GM10266 (cell line): ENCODE measurements around the gene SLC39A9.
"Not testable (repeated sequence)": the region's sequence is repeated elsewhere in the genome, so short reads cannot be mapped to it uniquely, and the experiment has no call there.

Experiments
- DNase-seq: peaks from one replicate; pipeline ENCODE4 v3.0.0; 2012; ENCODE audit errors: extremely low spot score
- CTCF ChIP-seq: IDR thresholded peaks from 2 replicates; pipeline ENCODE4 v1.5.1; 2012; ENCODE audit warnings: mild to moderate bottlenecking, low read depth; ENCODE audit not compliant: control insufficient read depth, insufficient read depth; ENCODE audit errors: missing control alignments

The SLC39A9 gene

DNA sequence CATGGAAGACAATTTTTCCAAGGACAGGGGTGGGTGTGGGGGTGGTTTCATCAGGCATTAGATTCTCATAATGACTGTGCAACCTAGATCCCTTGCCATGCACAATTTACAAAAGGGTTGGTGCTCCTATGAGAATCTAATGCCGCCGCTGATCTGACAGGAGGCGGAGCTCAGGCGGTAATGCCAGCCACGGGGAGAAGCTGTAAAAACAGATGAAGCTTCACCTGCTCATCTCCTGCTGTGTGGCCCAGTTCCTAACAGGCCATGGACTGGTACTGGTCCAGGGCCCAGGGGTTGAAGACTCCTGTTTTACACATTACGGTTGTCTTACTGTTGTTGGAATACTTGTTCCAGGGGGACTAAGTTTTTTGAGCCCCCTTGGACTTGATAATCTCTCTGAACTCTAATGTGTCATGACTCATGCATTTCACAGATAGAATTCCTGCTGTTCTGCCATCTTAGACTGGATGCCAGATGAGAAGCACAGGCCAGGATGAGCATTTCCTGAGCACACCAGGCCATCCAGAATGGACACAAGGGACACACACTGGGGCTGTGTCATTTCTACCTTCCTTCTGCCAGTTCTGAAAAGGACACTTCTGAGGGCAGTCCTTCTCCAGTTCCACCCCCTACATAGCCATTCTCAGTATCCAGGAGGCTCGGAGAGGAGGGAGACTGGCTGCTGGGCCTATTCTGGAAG is 91.9 kb downstream of the SLC39A9 start:
- no peak for TF ChIP-seq CTCF
- no peak for DNase-seq

DNA sequence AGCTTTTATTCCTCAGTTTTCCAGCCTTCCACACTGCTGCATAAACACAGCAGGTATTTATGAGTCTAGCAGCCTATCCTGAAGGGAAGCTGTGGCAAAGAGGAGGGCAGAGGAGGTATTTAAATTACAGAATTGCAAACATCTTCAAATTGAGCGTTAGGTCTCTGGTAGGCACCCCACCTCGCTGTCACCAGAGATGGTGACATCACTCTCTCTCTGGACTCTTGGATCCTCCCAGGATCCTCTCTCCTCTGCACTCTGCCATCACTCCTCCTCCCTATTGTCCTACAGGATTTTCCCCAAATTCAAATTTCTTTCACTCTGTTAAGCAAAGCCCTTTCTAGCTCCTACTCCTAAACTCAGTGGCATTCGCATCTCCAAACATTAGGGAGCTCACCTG is 92.7 kb downstream of the SLC39A9 start:
- TF ChIP-seq CTCF: no peak

DNA sequence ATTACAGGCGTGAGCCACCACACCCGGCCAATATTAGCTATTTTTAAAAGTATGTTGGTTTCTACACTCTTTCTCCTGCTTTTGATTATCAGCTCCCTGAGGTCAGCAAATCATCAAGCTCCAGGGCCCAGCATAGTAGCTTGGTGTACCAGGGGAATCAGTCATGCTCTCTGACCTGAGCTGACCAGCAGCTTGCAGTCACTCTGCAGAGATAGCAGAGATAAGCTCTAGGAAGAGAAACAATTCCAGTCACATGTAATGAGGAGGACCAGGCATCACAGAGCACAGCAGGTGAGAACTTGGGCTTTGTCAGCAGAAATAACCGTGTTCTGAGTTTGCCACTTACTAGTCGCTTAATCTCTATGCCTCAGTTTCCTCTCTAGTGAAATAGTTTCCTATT is 94.5 kb downstream of the SLC39A9 start:
- TF ChIP-seq CTCF: no peak
- DNase-seq: no peak

More for the DNA sequence above, 92.7 kb downstream of the SLC39A9 start:
- DNase-seq: no peak

DNA sequence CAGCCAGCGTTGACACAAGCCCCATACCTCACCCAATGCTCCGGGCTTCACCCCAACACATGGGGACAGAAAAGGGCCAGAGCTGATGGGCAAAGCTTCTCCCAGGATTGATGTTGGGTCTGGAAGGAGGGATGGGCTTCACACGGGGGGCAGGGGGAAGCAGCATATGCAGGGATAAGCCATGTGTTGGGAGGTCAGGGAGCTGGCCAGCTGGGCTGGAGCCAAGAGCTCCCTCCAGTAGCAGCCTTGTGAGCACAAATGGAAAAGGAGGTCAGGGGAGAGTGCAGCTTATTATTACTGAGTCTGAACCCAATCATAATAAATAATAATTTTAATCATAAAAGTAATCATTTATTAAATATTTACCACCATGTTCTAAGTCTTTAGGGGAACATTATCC is 95.3 kb downstream of the SLC39A9 start:
- no peak for TF ChIP-seq CTCF
- no peak for DNase-seq

DNA sequence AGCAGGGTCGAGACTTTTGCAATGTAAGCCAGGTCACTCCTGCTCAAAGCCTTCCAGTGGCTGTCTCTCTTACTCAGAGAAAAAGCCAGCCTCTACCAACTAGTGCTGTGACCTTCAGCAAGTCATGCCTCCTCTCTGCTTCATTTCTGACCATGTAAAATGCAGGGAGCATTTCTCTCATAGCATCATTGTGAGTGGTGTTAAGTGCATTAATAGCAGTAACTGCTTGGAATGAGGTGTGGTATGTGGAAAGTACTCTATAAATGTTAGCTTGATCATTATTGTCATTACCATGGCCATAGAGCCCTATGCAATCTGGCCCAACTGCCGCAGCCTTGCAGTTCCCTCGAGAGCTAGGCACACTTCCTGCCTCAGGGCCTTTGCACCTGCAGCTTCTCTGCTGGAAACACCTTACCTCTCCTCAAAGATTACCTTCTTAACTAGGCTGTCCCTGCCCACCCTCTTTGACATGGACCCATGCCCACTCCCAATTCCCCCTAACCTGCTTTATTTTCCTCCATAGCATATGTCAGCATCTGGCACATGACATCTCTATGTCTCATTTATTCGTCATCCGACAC is 96.9 kb downstream of the SLC39A9 start:
- no peak for TF ChIP-seq CTCF
- no peak for DNase-seq

DNA sequence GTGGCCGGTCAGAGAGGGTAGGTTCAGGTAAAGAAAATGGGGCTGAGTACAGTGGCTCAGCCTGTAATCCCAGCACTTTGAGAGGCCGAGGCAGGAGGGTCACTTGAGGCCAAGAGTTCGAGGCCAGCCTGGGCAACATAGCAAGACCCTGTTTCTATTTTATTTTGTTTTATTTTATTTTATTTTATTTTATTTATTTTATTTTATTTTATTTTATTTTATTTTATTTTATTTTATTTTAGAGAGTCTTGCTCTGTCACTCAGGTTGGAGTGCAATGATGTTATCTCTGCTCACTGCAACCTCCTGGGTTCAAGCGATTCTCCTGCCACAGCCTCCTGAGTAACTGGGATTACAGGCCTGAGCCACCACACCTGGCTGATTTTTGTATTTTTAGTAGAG is 99.4 kb downstream of the SLC39A9 start:
- DNase-seq: not testable (repeated sequence)

GRCh38 chr14:69498286-69498685 is 99.8 kb downstream of the SLC39A9 start:
- not testable (repeated sequence) for DNase-seq

DNA sequence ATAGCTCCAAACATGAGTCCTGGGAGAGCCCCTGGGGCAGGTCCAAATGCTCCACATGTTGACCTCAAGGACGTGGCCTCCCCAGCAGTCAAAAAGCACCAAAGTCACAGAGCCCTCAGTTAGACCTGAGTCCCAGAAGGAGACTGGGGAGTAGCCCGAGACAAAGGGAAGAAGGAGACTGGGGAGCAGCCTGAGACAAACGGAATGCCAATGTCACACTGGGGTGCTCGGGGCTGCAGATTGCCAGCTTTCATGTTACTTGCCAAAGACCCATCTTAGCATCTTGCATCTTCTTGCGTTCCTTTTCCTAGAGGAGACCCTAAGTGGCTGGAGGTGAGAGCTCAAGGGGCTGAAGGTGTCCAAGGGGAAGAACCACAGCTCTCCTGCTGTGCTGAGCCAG is 100.9 kb downstream of the SLC39A9 start:
- TF ChIP-seq CTCF: no peak
- DNase-seq: no peak
